Osteocyte (in vitro differentiated cells): ENCODE results near the gene TCHP. TPM values are rescaled to one million over a fixed set of nuclear protein-coding genes. Genes with fewer than 3 reads are reported as not detected.

Experiments used
- total RNA-seq: library from RNA; stranded (reverse); gene quantifications from 2 replicates; pipeline ENCODE4 v1.2.1, GENCODE V29; 2021

Gene TCHP
- total RNA-seq, 1 donor from 2014 or later, result 14.4 TPM

Other genes starting within 250 kb of the TCHP start
- gene FAM222A, start 186.4 kb upstream of the TCHP start, total RNA-seq, result 1.2 and 1.5 TPM in 2 replicates
- gene TRPV4, start 66.9 kb upstream of the TCHP start, total RNA-seq, result 1.3 and 1.6 TPM in 2 replicates
- gene GLTP, start 19.7 kb upstream of the TCHP start, total RNA-seq, result 33.8 and 34.5 TPM in 2 replicates
- gene GIT2, start 96.1 kb downstream of the TCHP start, total RNA-seq, result 49.6 and 52.6 TPM in 2 replicates
- gene ANKRD13A, start 99.2 kb downstream of the TCHP start, total RNA-seq, result 42.3 and 43.5 TPM in 2 replicates
- gene C12orf76, start 148.2 kb downstream of the TCHP start, total RNA-seq, result 13.7 and 14.5 TPM in 2 replicates
- gene IFT81, start 224.1 kb downstream of the TCHP start, total RNA-seq, result 13.1 TPM in 2 replicates